GM21576 (cell line): ENCODE measurements around the gene SLC4A4.

Experiments used
- ATAC-seq: cut with Tn5 transposase; IDR thresholded peaks from one replicate; pipeline ENCODE4 v1.9.1; 2021; ENCODE audit warnings: mild to moderate bottlenecking, moderate library complexity; ENCODE audit not compliant: unreplicated experiment

The SLC4A4 gene

GRCh38 chr4:71586087-71586763 is 247.4 kb downstream of the SLC4A4 start:
- ATAC-seq, result no peak

- ATAC-seq, result no peak
Measured at GRCh38 chr4:71587995-71588394, 249.2 kb downstream of the SLC4A4 start.

GRCh38 chr4:71592793-71593192 is 254.0 kb downstream of the SLC4A4 start:
- ATAC-seq, result no peak

GRCh38 chr4:71593311-71593710 is 254.5 kb downstream of the SLC4A4 start:
- no peak for ATAC-seq

GRCh38 chr4:71595576-71596108 is 256.8 kb downstream of the SLC4A4 start:
- no peak for ATAC-seq

- ATAC-seq, result no peak
Measured at GRCh38 chr4:71599578-71599977, 260.8 kb downstream of the SLC4A4 start.

- no peak for ATAC-seq
Measured at GRCh38 chr4:71602289-71602900, 263.6 kb downstream of the SLC4A4 start.

GRCh38 chr4:71604785-71605184 is 266.0 kb downstream of the SLC4A4 start:
- ATAC-seq, result peak; percentile 99

GRCh38 chr4:71607109-71607508 is 268.3 kb downstream of the SLC4A4 start:
- ATAC-seq, result no peak

- ATAC-seq, result no peak
Measured at GRCh38 chr4:71607780-71608677, 269.2 kb downstream of the SLC4A4 start.

- ATAC-seq, result no peak
Measured at GRCh38 chr4:71608678-71609071, 269.9 kb downstream of the SLC4A4 start.

GRCh38 chr4:71609167-71609566 is 270.3 kb downstream of the SLC4A4 start:
- ATAC-seq, result no peak

GRCh38 chr4:71609651-71610050 is 270.8 kb downstream of the SLC4A4 start:
- ATAC-seq, result no peak

- ATAC-seq, result no peak
Measured at GRCh38 chr4:71614621-71615020, 275.8 kb downstream of the SLC4A4 start.

- no peak for ATAC-seq
Measured at GRCh38 chr4:71616168-71616811, 277.5 kb downstream of the SLC4A4 start.
